Fibroblast of skin of back (primary cell): ENCODE data around the gene UBE2QL1.

Source experiments
- DNase-seq: peaks from one replicate; pipeline ENCODE4 v3.0.0-alpha.2; 2013

Gene UBE2QL1

GRCh38 chr5:6540111-6540827, 91.6 kb downstream of the UBE2QL1 start:
- peak; percentile 43 for DNase-seq

- DNase-seq, result no peak
These were observed 92.8 kb downstream of the UBE2QL1 start for GRCh38 chr5:6541256-6542013.

DNA sequence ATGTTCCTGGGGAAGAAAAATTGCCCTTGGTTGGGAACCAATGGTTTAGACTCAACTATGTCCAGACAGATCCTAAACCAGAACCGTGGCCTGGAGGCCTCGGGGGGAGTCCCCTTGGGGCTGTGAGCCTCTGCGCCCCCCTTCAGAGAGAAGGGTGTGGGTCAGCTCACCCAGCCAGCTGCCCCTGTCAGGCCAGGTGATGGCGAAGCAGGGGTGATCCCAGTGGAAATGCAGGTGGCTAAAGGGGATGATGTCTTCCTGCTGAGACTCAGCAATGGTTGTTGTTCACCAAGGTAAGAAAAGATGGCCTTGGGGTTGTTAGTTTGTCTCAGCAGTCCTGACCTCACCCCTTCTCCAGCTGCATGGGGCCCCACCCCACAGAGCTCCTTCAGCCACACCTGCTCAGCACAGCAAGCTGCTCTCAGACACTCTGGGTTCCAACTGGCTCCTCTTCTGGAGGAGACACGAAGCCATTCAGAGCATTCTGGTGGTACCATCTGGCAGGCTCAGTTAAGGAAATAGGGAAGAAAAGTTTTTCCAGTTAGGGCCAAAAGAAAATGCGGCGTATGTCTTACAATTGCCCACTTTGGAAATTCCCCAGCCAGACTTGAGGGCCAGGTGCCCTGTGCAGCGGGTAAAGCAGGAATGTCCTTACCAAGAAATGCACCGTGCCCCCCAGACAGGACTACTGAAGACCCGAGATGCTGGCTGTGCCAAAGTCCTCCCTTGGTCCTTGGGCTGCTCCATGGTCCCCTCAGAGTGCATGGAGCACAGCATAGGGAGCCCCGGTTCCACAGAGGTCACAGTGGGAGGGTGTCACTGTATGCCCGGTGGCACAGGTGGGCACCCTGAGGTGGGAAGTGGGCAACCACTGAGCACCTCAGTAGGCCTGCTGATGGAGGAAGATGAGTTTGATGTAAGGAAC, 94.0 kb downstream of the UBE2QL1 start:
- no peak for DNase-seq

GRCh38 chr5:6543346-6543730, 94.7 kb downstream of the UBE2QL1 start:
- DNase-seq, result no peak

DNA sequence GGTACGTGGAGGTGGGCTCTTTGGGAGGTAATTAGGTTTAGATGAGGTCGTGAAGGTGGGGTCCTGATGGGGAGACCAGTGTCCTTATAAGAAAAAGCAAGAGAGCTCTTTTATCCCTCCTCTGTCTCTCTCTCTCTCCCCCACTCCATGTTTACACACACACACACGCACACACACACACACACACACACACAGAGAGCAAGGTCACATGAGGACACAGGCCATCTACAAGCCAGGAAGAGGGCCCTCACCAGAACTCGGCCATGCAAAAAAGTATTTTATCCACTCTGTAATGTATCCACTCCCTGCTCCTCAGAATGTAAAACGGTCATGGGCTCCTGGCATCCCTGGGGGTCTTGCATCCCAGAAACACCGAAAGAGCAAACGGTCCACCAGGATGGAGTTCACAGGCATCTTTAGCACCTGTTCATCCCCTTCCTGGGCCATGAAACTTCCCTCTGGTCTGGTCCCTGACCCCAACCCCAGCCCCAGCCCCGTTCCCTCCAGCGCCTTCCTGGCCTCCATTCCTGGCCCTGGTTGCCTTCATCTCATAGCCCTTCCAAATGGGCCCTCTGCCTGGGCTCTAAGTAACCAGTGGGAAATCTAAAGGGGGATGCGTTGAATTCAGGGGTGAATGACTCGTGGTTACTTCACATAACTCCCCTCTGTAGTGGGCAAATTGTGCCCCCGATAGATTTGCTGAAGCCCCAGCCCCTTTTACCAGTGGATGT, 95.3 kb downstream of the UBE2QL1 start:
- DNase-seq, result no peak
